Measurements from ENCODE around the gene TBCD.

DNA sequence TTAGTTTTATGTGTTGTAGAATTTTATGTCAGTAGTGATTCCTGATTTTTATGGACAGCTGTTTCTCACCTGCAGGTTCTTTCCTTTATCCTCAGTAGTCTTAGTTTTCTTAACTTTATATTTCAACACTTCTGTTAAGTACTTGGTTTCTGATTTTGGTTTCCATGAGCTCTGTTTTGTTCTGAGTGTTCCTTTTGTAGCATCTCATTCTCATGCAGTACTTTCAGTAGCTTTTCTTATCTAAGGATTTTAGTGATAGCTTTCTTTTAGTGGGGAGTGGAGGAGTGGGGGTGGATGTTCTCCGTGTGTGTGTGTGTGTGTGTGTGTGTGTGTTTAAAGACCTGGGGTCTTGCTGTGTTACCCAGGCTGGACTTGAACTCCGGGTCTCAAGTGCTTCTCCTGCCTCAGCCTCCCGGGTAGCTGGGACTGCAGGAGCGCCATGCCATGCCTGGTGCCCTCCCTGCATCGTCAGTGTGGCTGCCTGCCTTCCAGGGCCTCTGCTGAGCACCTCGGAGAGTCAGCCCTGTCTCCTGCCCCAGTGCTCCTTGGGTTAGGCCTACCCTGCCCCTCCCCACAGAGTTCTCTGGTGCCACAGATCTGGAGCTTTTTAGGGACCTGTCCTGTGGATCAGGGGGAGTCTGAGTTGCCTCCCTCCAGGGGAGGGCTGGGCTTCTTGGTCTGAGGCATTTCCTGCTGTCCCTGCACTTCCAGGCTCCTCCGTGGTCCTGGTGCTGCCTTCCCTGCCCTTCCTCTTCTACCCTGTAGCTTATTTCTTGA is 92.2 kb downstream of the TBCD start:
- TF ChIP-seq, protein P1, sequence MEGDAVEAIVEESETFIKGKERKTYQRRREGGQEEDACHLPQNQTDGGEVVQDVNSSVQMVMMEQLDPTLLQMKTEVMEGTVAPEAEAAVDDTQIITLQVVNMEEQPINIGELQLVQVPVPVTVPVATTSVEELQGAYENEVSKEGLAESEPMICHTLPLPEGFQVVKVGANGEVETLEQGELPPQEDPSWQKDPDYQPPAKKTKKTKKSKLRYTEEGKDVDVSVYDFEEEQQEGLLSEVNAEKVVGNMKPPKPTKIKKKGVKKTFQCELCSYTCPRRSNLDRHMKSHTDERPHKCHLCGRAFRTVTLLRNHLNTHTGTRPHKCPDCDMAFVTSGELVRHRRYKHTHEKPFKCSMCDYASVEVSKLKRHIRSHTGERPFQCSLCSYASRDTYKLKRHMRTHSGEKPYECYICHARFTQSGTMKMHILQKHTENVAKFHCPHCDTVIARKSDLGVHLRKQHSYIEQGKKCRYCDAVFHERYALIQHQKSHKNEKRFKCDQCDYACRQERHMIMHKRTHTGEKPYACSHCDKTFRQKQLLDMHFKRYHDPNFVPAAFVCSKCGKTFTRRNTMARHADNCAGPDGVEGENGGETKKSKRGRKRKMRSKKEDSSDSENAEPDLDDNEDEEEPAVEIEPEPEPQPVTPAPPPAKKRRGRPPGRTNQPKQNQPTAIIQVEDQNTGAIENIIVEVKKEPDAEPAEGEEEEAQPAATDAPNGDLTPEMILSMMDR (IDR thresholded peaks at IDR 0.05), result no peak
- TF ChIP-seq POLR2A (IDR thresholded peaks at IDR 0.05), result no peak
